ENCODE data around the gene PDE6C.

PDE6C gene

DNA sequence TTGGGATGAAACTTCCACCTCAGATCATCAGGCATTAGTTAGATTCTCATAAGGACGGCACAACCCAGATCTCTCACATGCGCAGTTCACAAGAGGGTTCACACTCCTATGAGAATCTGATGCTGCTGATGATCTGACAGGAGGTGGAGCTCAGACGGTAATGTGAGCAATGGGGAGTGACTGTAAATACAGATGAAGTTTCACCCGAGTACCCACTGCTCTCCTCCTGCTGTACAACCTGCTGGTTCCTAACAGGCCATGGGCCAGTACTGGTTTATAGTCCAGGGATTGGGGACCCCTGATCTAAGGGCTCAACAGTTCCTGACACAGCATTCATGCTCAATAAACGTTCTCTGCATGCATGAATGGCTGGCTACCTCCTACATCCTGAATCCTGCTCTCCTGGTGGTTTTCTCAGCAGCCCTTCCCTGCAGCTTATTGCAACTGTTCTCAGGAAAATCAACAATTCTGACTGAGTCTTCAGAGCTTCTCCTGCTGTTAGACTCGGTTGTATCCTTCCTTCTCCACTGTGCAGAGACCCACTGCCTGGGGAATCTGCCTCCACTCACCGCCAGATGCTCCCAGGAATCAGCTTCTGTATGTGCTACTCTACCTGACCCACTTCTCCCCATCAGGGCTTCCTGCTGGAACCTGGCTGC lies 17.4 kb downstream of the PDE6C start:
- H3K4me3 ChIP-seq (ENCODE audit: low read depth, low read length) = no peak overlapping the region
- no peak for DNase-seq (ENCODE audit: low read depth)
- TF ChIP-seq, protein P1, sequence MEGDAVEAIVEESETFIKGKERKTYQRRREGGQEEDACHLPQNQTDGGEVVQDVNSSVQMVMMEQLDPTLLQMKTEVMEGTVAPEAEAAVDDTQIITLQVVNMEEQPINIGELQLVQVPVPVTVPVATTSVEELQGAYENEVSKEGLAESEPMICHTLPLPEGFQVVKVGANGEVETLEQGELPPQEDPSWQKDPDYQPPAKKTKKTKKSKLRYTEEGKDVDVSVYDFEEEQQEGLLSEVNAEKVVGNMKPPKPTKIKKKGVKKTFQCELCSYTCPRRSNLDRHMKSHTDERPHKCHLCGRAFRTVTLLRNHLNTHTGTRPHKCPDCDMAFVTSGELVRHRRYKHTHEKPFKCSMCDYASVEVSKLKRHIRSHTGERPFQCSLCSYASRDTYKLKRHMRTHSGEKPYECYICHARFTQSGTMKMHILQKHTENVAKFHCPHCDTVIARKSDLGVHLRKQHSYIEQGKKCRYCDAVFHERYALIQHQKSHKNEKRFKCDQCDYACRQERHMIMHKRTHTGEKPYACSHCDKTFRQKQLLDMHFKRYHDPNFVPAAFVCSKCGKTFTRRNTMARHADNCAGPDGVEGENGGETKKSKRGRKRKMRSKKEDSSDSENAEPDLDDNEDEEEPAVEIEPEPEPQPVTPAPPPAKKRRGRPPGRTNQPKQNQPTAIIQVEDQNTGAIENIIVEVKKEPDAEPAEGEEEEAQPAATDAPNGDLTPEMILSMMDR (IDR thresholded peaks at IDR 0.05; ENCODE audit: low read depth, low read length, missing control alignments) = no peak

DNA sequence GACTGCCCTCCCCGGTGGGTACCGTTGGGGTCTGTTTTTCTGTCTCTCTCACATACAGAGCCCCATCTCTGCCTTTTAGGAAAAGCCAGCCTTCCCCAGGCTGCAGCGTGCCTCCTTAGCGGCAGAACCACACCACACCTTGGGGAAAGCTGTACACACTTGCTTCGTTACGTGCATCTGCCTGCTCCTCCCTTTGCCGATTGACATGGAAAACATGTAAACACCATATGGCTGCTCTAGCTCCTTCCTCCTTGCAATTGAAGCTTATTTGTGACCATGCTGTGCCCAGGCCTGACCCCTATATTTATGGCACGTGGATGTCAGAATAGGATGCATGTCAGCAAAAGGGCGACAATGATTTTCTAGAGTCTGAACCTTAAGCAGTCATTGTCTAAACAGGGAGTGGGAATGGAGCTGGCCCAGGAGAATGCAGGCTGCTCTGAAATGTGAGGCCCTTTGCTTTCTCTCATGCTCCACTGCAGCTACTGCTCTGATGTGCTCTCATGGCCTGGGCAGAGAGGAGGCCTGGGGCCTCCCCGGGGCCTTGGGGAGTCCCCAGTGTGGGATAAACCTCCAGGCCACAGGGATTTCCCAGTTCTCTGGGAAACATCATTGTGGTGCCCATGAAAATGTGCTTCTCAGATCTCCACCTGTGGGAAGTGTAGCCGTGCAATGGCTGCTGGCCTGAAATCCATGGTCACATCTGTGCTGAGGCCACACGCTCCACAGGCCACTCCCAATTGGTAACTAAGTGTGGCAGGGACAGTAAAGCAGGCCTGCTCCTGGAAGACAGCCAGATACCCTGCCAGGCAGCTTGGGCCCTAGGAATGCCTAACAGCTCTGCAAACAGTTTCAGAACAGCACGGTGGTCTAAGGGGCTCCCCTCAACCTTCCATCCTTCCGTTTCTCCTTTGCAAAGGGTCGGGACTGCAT lies 18.6 kb downstream of the PDE6C start:
- no peak overlapping the region for H3K4me3 ChIP-seq (ENCODE audit: low read depth, low read length)
- TF ChIP-seq, protein P1 (IDR thresholded peaks at IDR 0.05; ENCODE audit: low read depth, low read length, missing control alignments) = no peak
- DNase-seq (ENCODE audit: low read depth) = no peak

DNA sequence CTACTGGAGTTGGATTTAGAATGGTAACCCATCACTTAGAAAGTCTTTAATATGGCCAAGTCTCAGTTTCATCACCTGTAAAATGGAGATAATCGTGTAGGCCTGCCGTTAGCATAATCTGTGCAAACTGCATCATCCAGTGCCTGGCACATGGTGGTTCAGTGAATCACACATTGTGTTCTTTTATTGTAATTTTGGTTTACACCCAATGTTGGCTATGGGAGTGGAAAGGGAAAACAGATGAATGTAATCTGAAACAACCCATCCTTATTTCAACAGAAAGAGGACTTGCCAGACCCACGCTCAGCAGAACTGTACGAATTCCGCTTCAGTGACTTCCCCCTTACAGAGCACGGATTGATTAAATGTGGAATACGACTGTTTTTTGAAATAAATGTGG lies 27.5 kb downstream of the PDE6C start:
- no peak overlapping the region for H3K4me3 ChIP-seq (ENCODE audit: low read depth, low read length)
- DNase-seq (ENCODE audit: low read depth) = no peak
- TF ChIP-seq, protein P1 (IDR thresholded peaks at IDR 0.05; ENCODE audit: low read depth, low read length, missing control alignments) = no peak

DNA sequence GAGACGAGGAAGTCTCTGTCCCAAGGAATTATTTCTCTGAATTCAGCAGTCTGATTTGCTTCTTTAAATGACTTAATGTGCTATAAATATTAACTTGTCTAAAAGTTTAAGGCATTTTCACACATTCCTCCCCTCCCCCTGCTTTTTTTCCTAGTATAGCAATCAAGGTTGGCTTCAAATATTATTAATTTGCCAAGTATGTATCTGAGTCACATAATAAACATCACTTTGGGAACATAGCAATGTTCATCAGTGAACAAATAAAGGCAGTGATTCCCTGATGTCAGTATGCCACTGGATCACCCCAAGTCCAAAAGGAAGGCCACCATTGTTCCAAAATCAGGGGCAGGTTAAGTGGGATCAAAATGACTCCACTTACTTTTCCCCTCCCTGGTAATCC lies 40.5 kb downstream of the PDE6C start:
- TF ChIP-seq, protein P1 (IDR thresholded peaks at IDR 0.05; ENCODE audit: low read depth, low read length, missing control alignments) = no peak
- no peak overlapping the region for H3K4me3 ChIP-seq (ENCODE audit: low read depth, low read length)
- DNase-seq (ENCODE audit: low read depth) = no peak

DNA sequence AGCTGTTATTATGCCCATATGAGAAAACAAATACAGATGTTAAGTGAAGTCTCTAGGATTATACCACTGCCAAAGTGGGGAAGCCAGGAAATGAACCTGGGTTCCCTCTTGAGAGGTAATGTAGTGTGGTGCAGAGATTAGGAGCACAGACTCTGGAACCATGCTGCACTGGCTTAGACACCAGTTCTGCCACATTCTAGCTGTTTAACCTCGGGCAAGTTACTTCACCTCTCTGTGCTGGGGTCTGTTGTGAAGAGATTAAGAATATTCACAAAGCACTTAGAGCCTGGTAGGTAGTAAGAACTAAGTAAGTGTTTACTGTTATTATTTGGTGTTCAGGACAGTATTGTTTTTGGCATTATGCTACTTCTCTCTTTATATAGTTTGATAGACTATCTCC lies 41.9 kb downstream of the PDE6C start:
- DNase-seq (ENCODE audit: low read depth) = no peak
- TF ChIP-seq, protein P1 (IDR thresholded peaks at IDR 0.05; ENCODE audit: low read depth, low read length, missing control alignments) = no peak
- no peak overlapping the region for H3K4me3 ChIP-seq (ENCODE audit: low read depth, low read length)

DNA sequence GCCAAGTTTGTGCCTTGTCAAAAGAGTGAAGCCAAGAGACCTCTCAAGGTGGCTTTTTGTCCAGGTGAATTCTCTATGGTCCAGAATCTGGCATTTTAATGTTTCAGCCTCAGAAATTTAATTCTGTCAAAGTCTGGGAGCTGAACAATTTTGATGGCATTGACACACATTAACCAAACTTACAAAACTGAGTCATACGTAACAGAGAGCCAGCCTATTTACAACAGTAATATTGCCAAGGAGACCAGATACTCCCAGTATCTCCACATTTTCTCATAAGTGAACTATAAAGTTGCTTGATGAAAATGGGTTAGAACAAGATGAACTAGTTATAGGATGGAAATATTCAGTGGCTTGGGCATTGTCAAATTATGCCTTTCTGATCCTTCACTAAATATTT lies 43.8 kb downstream of the PDE6C start:
- DNase-seq (ENCODE audit: low read depth) = no peak
- TF ChIP-seq, protein P1 (IDR thresholded peaks at IDR 0.05; ENCODE audit: low read depth, low read length, missing control alignments) = no peak
- H3K4me3 ChIP-seq (ENCODE audit: low read depth, low read length) = no peak overlapping the region

All from GM12864 (cell line).